C4-2B (cell line): Measurements from ENCODE around the gene SPANXC.

Experiments
- CTCF ChIP-seq: fragments of 450-650 bp; conservative IDR thresholded peaks from 2 replicates; pipeline ENCODE4 v1.5.1; 2017; ENCODE audit warnings: mild to moderate bottlenecking
- ZFX ChIP-seq: fragments of 450-650 bp; IDR thresholded peaks from 2 replicates; pipeline ENCODE4 v1.6.1; 2017

DNA sequence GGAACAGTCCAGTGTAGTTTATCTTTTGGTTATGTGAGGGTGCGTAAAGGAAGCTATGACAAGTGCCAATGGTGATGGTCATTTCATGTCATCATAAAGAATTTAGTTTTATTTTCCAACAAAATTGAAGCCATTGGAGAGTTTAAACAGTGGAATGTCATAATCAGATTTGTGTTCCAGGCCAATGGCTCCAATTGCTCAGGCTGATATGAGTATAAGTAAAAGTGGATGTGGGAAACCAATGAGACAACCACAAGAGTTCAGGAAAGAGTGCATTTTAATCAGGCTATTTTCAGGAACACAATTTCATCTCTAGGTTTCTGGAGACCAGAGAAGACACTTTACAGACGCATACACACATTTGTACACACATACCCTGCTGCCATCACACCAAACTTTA lies 20.7 kb downstream of the SPANXC start:
- TF ChIP-seq CTCF (no peak), ZFX (no peak)
